ENCODE data around the gene FLRT1.
A peak's percentile ranks its signal among the peaks of the same experiment; 100 is the strongest.

FLRT1 gene, protein sequence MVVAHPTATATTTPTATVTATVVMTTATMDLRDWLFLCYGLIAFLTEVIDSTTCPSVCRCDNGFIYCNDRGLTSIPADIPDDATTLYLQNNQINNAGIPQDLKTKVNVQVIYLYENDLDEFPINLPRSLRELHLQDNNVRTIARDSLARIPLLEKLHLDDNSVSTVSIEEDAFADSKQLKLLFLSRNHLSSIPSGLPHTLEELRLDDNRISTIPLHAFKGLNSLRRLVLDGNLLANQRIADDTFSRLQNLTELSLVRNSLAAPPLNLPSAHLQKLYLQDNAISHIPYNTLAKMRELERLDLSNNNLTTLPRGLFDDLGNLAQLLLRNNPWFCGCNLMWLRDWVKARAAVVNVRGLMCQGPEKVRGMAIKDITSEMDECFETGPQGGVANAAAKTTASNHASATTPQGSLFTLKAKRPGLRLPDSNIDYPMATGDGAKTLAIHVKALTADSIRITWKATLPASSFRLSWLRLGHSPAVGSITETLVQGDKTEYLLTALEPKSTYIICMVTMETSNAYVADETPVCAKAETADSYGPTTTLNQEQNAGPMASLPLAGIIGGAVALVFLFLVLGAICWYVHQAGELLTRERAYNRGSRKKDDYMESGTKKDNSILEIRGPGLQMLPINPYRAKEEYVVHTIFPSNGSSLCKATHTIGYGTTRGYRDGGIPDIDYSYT

GRCh38 chr11:64035576-64035975 is at the start of gene FLRT1:
FLRT1 (plus strand) TSS chr11:64035931; CDS start chr11:64116268, 80,337 bp downstream.
- DNase-seq (ENCODE audit: low spot score) = no peak

DNA sequence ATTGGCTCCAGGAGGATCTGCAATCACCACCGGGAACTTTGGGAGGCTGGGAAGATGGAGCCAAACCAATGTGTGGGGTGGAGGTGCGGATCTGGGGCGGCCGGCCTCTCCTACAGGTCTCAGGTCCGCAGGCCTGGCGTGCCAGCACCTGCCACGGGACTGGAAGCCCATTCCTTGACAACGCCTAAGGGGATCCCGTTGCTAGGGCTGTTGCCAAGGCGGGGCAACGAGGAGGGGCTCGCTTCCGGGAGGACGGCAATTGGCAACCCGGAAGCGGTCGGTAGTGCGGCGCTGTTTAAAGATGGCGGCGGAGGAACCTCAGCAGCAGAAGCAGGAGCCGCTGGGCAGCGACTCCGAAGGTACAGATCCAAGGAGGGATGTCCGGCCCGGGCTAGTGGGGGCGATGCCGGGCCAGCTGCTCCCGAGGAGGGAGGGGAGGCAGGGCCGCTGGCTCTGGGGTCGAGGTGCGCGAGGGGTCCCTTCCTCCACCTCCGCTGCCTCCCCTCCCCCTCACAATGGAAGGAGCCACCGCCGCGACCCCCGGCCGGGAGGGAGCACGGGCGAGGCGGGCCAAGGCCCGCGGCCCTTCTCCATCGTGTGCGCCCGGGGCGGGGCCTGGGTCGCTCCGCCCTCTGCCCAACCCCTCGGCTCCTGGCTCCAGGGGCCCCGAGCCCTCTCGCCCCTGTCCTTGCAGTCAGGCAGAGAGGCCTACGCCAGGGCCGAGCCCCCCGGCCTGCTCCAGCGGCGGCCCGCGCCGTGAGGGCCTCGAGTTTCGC is 49.4 kb upstream of the FLRT1 start, which contains the start of gene OTUB1:
Gene OTUB1 (plus strand): TSS at position 283 of the 776 bp plus-strand sequence. CDS start 19 bp downstream, at position 302.
- DNase-seq (ENCODE audit: low spot score) = peak; percentile 90

- DNase-seq (ENCODE audit: low spot score) = no peak
Observed at GRCh38 chr11:63986932-63987513, 48.7 kb upstream of the FLRT1 start.

DNA sequence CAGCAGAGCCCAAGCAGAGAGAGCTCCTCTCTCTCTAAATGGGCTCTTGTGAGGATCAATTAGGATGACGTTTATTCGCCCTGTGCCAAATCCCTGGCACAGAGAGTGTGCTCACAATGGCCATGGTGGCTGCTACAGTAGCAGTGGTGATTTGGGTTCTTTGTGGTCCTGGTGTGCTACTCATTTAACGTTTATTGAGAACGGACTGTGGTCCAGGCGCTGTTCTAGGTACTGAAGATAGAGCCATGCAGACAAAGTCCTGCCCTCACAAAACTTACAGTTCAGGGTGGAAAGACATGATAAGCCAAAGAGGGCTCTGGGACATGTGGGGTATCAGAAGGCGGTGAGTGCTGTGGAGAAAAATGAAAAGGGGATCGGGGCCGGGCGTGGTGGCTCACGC is 44.2 kb upstream of the FLRT1 start:
- no peak for DNase-seq (ENCODE audit: low spot score)

DNA sequence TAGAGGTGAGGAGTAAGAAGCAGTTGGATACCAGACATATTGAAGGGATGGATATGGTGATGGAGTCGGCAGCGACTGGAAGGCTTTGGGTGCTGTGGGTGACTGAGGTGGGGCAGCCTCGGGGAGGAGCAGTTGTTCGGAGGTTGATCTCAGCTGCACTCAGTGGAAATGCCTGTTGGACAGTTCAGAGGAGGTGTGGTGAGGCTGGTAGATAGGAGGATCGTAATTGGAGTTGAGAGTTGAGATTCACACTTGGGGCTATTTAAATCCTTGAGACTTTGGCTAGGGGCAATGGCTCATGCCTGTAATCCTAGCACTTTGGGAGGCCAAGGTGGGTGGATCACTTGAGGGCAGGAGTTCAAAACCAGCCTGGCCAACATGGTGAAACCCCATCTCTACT is 42.6 kb upstream of the FLRT1 start:
- no peak for DNase-seq (ENCODE audit: low spot score)

DNA sequence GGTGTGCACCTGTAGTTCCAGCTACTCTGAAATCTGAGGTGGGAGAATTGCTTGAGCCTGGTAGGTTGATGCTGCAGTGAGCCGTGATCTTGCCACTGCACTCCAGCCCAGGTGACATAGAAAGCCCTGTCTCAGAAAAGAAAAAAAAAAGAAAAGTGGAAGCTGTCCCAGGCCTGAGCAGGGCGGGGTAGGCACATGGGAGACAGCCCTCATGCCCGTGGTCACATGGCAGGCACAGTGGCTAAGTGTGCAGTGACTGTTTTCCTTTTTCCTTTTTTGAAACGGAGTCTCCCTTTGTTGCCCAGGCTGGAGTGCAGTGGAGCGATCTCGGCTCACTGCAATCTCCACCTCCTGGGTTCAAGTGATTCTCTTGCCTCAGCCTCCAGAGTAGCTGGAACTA is 41.7 kb upstream of the FLRT1 start:
- DNase-seq (ENCODE audit: low spot score) = no peak

DNA sequence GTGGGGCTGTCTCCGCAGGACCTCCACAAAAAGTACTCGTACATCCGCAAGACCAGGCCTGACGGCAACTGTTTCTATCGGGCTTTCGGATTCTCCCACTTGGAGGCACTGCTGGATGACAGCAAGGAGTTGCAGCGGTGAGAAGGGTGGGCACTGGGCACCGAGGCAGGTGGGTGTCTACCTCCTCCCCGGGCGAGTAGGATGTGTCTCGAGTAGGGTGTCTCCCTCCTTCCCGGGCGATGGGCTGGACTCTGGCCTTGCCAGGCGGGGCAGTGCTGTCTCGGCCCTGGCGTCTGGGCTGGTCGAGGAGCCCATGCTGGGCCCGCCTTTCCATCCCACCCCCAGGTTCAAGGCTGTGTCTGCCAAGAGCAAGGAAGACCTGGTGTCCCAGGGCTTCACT is 39.2 kb upstream of the FLRT1 start:
- no peak for DNase-seq (ENCODE audit: low spot score)

DNA sequence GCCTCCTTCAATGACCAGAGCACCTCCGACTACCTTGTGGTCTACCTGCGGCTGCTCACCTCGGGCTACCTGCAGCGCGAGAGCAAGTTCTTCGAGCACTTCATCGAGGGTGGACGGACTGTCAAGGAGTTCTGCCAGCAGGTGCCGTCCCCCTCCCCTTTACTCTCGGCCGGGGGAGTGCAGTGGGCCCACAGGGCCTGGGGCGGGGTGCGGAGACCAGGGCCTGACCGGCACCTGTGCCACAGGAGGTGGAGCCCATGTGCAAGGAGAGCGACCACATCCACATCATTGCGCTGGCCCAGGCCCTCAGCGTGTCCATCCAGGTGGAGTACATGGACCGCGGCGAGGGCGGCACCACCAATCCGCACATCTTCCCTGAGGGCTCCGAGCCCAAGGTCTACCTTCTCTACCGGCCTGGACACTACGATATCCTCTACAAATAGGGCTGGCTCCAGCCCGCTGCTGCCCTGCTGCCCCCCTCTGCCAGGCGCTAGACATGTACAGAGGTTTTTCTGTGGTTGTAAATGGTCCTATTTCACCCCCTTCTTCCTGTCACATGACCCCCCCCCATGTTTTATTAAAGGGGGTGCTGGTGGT is 38.5 kb upstream of the FLRT1 start:
- DNase-seq (ENCODE audit: low spot score) = no peak

DNA sequence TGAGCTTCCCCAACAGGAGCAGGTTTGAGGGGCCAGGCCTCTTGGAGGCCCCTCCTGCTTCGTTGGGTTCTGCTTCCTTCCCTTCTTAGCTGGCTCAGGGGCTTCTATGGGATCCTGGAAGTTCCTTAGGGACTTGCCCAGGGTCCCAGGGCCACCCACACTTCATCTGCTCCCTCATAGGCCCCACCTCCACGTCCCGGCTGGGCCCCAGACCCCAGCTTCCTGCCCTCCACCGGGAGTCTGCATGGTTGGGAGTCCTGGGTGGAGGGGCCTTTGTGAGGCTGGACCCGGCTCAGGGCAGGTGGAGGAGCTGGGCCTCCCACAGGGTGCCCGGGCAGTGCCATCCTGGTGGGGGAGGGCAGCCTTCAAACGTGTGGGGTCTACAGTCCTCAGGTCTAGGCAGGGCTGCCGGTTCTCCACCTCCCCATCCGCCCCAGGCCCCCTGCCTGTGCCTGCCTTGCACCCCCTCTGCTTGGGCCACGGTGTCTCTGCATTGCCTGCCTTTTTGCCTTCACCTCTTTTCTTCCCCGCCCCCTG is 37.9 kb upstream of the FLRT1 start:
- no peak for DNase-seq (ENCODE audit: low spot score)

GRCh38 chr11:63998558-63999348 is 37.0 kb upstream of the FLRT1 start:
- DNase-seq (ENCODE audit: low spot score) = no peak

DNA sequence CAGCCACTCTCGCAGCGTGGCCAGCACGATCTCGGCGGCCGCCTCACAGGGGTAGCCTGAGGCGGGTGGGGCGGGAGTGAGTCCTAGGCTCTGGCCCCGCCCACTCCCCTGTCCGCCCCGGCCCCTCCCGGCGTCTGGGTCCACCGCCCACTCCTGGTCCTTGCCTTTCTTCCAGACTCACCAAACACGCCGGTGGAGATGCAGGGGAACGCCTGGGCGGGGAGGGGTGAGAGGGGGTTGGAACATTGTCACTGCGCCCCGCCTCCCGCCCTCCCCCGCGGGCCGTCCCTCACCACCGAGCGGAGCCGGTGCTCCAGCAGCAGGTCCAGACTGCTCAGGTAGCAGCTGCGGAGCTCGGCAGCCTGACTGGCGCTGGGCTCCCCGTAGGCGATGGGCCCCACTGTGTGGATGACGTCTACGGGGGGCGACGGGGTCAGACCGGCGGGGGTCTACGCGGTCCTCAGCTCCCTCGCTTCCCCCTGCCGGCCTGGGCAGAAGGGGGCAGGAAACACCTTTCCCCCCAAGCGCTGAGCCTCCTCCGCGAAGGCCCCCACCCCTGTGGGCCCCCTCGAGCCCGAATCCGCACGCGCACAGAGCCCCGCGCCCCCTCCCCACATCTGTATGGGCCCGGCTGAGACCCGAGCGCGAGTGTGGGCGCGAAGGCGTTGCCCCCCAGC is 36.2 kb upstream of the FLRT1 start:
- DNase-seq (ENCODE audit: low spot score) = no peak

DNA sequence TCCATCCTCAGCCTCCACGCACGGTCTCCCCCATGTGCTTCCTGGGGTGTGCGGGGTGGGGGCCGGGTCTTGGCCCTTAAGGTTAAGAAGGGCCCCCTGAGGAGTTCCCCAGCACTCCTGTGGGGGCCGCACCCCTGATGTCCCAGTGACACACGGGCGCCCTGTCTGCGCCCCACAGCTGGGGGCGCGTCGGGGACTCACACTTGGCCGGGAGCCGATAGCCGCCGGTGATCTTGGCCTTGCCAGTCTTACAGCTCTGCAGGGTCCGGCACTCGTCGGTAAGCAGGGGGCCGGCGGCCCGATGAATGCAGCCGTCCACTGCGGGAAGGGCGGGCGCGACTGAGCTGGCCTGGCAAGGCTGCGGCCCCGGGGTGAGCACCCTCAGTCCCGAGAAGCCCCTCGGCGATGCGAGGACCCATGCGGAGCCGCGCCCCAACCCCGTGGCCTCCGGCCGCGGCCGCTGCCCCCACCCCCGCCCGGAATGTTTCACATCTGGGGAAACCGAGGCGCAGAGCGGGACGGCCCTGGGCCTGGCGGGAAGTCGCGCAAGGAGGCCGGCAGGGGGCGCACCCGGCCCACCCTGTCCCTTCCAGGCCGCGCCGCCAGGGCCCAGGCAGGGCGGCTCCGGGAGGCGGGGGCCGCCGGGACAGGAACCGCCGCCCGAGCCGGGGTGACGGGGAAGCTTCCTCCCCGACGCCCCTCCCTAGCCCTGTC is 35.5 kb upstream of the FLRT1 start:
- DNase-seq (ENCODE audit: low spot score) = peak; percentile 59

DNA sequence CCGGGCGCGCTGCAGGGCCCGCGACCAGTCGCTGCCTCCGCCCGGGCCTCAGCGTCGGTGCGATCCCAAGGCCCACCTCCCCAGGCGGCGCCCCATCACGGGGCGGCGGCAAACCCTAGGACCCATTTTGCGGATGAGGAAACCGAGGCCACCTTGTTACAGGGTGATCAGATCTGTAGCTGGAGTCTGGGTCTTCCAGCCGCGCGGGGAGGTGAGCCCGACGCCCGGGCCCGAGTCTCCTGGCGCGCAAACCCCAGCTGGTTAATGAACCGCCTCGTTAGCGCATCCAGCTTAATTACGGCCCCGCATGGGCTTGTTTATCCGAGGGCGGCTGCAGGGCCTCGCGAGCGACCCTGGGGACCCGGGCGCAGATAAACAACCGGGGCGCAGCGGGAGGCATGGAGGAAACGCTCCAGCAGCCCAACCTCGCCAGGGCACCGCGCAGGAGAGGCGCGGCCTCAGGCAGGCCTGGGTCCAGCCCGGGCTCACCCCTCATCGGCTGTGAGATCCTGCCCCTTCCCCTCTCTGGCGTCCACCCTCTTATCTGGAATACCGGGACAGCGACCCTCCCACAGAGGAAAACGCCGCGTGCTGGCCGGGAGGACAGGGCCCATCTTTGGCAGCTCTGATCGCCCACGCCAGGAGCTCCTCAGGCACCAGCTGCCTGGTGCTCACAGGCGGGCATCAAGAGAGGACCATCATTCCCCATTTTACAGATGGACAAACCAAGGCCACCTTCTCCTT is 34.8 kb upstream of the FLRT1 start:
- DNase-seq (ENCODE audit: low spot score) = no peak

DNA sequence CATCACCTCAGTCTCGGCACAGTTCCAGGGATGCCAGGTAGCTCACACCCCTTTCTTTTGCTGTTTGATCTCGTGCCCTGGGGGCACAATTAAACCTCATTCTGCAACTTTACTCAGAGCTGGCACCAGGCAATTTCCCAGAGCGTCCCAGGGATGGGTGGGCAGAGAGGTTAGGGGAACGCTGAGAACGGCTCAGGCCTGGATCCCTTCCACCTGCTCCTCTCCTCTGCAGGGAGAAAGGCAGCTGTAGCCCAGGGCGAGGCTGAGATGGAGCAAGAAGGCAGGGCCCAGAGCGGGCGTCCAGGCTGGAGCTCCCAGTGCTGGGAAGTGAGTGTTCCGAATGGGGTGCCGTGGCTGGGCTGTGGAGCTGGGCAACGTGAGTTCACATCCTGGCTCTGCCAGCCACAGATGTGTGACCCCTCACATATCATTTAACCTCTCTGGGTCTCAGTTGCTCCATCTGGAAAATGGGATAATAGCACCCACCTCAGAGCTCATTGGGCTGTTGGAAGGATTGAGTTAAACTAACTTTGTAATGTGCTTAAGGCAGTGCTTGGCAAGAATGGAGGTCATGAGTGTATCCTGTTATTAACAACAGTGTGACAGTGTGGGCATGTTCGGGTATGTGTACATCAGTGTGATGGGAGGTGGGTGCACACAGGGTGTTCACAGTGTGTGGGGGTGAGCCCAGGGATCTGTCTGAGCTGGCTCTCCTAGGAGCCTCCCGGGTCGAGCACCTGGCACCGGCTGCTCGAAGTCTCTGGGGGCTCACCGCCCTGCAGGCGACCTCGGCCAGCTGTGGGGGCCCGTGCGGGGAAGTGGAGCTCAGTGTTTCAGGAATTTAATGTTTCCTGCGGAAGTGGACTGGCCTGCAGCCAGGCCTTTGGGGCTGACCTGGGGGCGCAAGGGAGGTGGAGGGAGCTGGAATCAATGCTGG is 34.0 kb upstream of the FLRT1 start:
- DNase-seq (ENCODE audit: low spot score) = no peak

- no peak for DNase-seq (ENCODE audit: low spot score)
Observed at GRCh38 chr11:64003807-64004589, 31.7 kb upstream of the FLRT1 start.

GRCh38 chr11:64004590-64004984 is 31.1 kb upstream of the FLRT1 start:
- DNase-seq (ENCODE audit: low spot score) = no peak

DNA sequence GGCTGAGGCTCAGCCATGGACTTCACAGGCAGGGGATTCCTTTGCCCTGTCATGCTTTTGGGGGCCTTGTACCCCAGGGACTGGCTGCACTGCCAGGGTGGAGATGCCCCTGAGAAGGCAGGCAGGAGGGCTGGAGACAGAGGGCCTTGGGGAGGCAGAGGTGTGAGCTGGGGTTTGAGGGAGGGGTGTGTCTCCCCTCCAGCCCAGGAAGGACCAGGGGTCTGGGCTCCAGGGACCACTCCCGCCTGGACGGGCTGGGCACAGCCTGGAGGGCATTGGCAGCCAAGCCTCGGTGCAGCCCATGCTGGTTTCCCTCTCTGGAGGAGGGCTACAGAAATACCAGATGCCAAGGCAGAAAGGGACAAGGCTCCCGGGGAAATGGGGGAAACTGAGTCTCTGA is 30.0 kb upstream of the FLRT1 start:
- no peak for DNase-seq (ENCODE audit: low spot score)
